Esophagus muscularis mucosa (tissue), 4 donors: Measurements from ENCODE around the gene KRTAP29-1.

ENCODE experiments used
- CTCF ChIP-seq, 3 experiments: fragments of 200-600 bp in 2 of 3; fragments of 450-650 bp in 1 of 3; sonication (generic) in 2 of 3; IDR thresholded peaks; one replicate each; pipeline ENCODE4 v1.5.1; 2017 to 2019; ENCODE audit warnings: antibody characterized with exemption in 3 of 3, mild to moderate bottlenecking in 2 of 3, moderate library complexity in 1 of 3
- EP300 ChIP-seq: sonication (generic); formaldehyde crosslinking; IDR thresholded peaks from one replicate; pipeline ENCODE4 v1.6.1; 2017; ENCODE audit warnings: antibody characterized with exemption
- POLR2A ChIP-seq: fragments of 450-650 bp; IDR thresholded peaks from one replicate; pipeline ENCODE4 v1.6.1; 2017; ENCODE audit warnings: antibody characterized with exemption, moderate library complexity, mild to moderate bottlenecking, low read depth
- POLR2AphosphoS5 ChIP-seq, 2 donors: sonication (generic); formaldehyde crosslinking; IDR thresholded peaks; one replicate each; pipeline ENCODE4 v1.6.1; 2017; ENCODE audit warnings: antibody characterized with exemption in 2 of 2

DNA sequence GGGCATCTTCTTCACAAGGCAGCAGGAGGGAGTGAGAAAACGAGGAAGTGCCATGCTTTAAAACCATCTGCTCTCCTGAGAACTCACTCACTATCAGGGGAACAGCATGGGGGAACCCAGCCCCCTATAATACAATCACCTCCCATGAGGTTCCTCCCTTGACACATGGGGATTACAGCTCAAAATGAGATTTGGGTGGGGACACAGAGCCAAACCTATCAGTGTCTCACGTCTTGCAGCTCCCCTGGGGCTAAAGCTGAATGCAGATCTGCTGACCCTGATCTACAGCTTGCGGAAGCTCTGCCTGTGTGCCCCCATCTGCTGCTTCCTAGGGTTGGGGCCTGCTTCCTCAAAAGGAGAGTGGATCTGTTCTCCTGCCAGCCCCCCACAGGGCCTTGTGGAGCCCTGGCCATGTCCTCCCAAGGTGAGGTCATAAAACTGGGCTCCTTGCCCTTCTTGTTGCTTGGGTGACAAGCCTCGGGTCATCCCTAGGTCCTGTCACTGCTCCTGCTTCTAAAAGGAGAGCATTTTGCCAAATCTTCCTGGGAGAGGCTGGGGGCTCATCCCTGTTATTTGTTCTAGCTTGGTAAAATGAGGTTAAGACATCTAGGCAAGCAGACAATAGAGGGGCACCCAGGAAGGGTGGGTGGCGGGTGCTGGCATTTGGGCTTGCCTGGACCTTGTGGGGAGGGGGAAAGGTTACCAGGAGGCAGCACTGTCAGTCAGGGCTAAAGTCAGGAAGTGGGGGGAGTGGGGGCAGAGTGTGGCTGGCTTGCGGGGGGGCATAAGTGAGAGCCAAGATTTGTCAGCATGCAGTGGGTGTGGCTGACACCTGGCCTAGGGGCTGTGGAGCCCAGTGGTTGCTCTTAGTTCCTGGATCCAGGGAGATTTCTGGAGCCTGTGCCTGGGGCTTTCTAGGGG is 32.0 kb upstream of the KRTAP29-1 start:
- TF ChIP-seq CTCF (IDR thresholded peaks at IDR 0.05): no peak
- TF ChIP-seq POLR2A: no peak
- TF ChIP-seq POLR2AphosphoS5 (IDR thresholded peaks at IDR 0.05): no peak
- no peak for TF ChIP-seq EP300
